GM18951 (cell line): ENCODE results near the gene BCAS3.

ENCODE experiments used
- POLR2A ChIP-seq: IDR thresholded peaks from 4 replicates; pipeline ENCODE4 v1.6.1; 2011; ENCODE audit warnings: mild to moderate bottlenecking; ENCODE audit not compliant: insufficient read length, insufficient read depth; ENCODE audit errors: extremely low read depth
- in situ Hi-C: fragments of 300-500 bp; cut with MboI; formaldehyde crosslinking; loops from one replicate; pipeline ENCODE4 v1.12.0; 2022; ENCODE audit warnings: low sequenced_read_pairs, mixed read lengths, inconsistent platforms; ENCODE audit not compliant: unreplicated experiment

BCAS3 gene

GRCh38 chr17:61251939-61252865 is 574.6 kb downstream of the BCAS3 start:
- TF ChIP-seq POLR2A, result no peak
- in situ Hi-C loops, result no loop called here

GRCh38 chr17:61253362-61253761 is 575.7 kb downstream of the BCAS3 start:
- in situ Hi-C loops, result no loop called here
- TF ChIP-seq POLR2A, result no peak

DNA sequence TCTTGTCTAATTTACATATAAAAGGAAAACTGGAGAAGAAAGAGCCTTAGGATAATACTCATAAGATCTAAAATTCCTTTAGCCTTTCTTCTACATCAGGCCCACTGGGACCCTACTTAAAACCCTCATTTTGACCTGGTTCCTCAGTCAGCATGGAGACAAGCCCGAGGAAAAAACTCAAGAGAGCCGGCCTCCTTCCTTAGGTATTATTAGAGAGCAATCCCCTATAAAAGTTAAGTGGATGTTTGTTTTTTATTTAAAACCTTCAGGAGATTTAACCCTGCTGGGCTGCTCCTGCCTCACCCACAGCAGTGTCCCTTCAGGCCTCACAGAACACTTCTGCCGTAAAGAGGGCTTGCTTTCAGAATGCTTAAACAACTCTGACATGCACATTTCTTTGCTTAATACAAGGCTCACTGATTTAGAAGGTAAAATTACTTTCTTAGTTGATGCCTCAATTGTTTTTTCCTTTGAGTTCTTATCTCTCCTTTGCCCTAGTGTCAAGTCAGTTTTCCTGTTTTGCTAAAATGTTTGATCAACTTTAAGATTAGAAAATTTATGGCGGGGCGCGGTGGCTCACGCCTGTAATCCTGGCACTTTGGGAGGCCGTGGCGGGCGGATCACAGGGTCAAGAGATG is 576.4 kb downstream of the BCAS3 start:
- no peak for TF ChIP-seq POLR2A
- in situ Hi-C loops, result no loop called here

DNA sequence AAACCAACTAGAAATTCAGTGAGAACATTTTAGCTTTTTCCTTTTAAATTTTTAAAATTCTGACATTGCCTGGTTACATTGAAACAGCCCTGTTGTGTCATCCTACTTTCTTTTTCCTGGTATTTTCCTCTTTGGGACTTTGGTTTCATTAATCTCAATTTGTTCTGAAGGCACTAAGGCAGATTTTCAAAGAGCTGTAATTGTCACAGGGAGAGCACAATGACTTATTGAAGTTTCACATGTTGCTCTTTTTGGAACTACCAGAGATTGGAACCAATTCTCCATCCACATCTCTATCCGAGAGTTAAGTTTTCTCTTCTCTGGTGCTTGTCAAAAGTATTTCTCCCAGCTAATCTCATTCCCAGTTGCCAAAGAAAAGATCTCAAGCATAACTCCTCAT is 577.3 kb downstream of the BCAS3 start:
- in situ Hi-C loops, result no loop called here
- no peak for TF ChIP-seq POLR2A

DNA sequence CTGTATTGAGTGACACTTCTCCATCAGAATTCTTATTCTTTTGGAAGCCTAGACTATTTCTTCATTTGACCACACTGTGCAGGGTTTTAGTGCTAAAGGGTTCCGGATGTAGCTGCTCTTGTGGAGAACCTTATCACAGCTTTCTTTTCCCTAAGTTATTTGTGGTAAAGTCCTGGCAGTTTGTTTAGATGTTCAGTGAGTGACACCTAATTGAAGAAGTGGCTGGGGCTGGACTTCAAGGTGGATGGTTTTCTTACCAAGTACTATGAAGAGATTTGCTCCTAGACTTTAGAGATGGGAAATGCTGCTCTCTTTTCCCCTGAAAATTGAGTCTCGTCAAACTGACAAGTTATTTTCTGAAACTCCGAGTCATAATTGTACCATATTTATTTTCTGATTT is 578.0 kb downstream of the BCAS3 start:
- in situ Hi-C loops, result no loop called here
- TF ChIP-seq POLR2A, result no peak

GRCh38 chr17:61259360-61259759 is 581.7 kb downstream of the BCAS3 start:
- no peak for TF ChIP-seq POLR2A
- in situ Hi-C loops, result no loop called here

DNA sequence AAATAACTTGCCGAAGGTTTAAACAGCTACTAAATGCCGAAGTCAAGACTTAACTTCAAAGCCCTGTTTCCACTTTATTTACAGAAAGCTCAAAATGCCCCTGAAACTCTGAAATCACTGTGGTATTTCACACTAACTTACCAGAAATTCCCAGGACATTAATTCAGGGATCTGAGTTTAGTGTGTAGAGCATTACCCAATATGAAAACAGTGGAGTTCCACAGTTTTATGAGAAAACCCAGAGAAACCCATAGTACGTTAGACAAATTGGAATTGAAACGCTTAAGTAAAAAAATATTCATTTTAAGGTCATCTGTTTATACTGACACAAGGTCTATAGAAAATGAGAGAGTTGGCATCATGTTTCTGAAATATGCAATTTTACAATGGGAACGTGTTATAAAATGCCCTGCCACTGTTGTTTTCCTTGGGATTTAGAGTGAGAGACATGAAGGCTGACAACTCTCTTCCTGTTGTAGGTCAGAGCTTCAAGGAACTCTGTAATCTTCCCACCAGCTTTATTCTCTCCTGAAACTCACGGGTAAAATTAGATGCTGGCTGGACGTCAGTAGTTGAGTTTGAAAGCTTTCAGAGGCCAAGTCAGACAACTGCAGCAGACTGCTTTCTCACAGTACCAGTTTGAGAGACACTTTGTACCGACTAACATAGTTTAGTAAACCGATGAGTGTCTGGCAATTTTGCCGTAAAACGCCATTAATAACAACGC is 582.6 kb downstream of the BCAS3 start:
- in situ Hi-C loops, result no loop called here
- TF ChIP-seq POLR2A, result no peak

GRCh38 chr17:61261001-61261637 is 583.5 kb downstream of the BCAS3 start:
- no peak for TF ChIP-seq POLR2A
- in situ Hi-C loops, result no loop called here

DNA sequence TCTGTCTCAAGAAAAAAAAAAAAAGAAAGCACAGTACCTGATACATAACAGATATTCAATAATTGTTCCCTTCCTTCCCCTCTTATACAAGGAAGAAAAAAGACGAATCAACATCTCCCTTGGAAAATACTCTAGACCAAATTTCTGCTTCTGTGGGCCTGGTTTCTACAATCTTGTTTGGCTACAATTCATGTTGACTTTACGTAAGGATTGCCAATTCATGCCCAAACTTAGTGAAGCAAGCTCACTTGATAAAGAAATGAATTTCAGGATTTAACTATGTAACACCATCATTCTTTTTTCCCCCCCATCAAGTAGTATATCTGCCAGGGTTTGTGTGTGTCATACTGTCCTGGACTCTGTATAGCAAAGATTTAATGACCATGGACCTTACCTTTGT is 587.7 kb downstream of the BCAS3 start:
- in situ Hi-C loops, result no loop called here
- no peak for TF ChIP-seq POLR2A

DNA sequence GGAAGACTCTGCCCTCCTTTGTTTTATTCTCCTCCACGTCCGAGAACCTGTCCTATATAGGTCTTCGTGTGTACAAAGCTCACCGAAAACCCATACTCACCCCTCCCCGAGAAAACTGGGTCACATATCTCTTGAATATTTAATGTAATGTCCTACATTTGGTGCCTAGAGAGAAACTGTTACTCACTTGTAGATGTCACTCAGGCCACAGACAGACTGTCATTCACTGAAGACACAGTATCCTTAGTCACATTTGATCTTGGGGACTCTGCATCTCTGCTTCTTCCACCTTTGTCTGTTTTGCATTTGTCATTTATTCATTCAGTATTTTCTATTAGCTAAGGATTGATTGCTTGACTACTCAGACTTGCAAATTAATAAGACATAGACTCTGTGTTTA is 590.2 kb downstream of the BCAS3 start:
- in situ Hi-C loops, result no loop called here
- TF ChIP-seq POLR2A, result no peak

DNA sequence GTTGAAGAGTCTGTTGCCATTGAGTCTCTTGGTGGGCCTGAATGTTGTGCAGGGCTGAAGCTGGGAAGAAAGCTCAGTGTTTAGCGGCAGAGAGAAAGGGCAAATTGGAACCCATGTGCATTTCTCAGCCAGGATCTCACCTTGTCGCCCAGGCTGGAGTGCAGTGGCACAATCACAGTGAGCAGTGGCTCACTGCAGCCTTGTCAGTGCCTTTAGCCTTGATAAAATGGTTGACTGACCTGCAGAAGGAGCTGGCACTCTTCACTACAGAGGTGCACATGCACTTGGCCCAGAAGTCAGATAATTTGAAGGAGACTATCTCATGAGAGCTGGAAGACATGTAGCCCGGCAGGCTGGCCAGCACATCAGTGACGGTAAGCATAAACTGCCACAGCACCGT is 597.7 kb downstream of the BCAS3 start:
- in situ Hi-C loops, result no loop called here
- no peak for TF ChIP-seq POLR2A

DNA sequence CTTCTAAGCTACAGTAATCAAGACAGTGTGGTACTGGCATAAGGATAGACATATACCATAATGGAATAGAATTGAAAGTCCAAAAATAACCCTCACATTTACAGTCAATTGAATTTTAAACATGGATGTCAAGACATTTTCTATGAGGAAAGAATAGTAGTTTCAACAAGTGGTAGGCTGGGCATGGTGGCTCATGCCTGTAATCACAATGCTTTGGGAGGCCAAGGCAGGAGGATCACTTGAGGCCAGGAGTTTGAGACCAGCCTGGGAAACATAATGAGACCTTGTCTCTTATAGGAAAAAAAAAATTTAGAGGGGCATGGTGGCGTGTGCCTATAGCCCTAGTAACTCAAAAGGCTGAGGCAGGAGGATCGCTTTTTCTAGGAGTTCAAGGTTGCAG is 599.2 kb downstream of the BCAS3 start:
- no peak for TF ChIP-seq POLR2A
- in situ Hi-C loops, result no loop called here
